ENCODE measurements around the gene AGAP3.

Gene AGAP3

DNA sequence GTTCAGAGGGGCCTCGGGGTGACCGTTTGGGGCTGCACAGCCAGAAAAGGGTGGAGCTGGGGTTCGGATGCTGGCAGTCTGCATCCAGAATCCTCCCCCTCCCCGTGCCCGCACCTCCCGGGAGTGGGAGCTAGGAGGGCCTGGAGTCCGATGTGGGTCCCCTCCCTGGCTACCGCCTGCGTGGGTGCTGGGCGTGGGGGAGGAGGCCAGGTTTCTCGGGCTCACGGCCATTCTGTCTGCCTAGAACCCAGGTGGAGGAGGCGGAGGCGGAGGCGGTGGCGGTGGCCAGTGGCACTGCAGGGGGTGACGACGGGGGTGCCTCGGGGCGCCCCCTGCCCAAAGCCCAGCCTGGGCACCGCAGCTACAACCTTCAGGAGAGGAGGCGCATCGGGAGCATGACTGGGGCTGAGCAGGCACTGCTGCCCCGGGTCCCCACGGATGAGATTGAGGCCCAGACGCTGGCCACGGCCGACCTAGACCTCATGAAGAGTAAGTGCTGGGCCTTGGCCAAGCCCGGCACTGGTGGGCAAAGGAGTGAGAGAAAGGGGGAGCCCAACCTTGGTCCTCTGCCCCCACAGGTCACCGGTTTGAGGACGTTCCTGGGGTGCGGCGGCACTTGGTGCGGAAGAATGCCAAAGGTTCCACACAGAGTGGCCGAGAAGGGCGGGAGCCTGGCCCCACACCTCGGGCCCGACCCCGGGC, 19.9 kb upstream of the AGAP3 start:
- WGBS, result 95% methylated on average over 39 of the region's 39 CpGs
- Histone ChIP-seq H3K9ac (ENCODE audit: low read depth, low read length) (no peak overlapping the region), H3K27me3 (ENCODE audit: insufficient read depth, low read length) (no peaks in the 10 kb centered on the region), H3K4me1 (ENCODE audit: insufficient read depth, low read length) (peaks cover 10% of the 10 kb centered on the region), H3K27ac (ENCODE audit: low read depth, low read length) (no peak overlapping the region), H3K4me3 (ENCODE audit: low read length) (no peak overlapping the region), H3K36me3 (ENCODE audit: insufficient read depth, low read length) (peaks cover 66% of the 10 kb centered on the region), H3K9me3 (ENCODE audit: insufficient read depth, low read depth, low read length) (no peaks in the 10 kb centered on the region)

GRCh38 chr7:151068069-151068773, 18.1 kb upstream of the AGAP3 start:
- Histone ChIP-seq H3K4me3 (ENCODE audit: low read length) (no peak overlapping the region), H3K4me1 (ENCODE audit: insufficient read depth, low read length) (no peaks in the 10 kb centered on the region), H3K9me3 (ENCODE audit: insufficient read depth, low read depth, low read length) (no peaks in the 10 kb centered on the region), H3K27ac (ENCODE audit: low read depth, low read length) (peak overlapping the region; percentile 65; the same call in 1 of the 2 replicates), H3K27me3 (ENCODE audit: insufficient read depth, low read length) (no peaks in the 10 kb centered on the region), H3K36me3 (ENCODE audit: insufficient read depth, low read length) (peaks cover 81% of the 10 kb centered on the region), H3K9ac (ENCODE audit: low read depth, low read length) (no peak overlapping the region)
- WGBS, result 79% methylated on average over 12 of the region's 12 CpGs

DNA sequence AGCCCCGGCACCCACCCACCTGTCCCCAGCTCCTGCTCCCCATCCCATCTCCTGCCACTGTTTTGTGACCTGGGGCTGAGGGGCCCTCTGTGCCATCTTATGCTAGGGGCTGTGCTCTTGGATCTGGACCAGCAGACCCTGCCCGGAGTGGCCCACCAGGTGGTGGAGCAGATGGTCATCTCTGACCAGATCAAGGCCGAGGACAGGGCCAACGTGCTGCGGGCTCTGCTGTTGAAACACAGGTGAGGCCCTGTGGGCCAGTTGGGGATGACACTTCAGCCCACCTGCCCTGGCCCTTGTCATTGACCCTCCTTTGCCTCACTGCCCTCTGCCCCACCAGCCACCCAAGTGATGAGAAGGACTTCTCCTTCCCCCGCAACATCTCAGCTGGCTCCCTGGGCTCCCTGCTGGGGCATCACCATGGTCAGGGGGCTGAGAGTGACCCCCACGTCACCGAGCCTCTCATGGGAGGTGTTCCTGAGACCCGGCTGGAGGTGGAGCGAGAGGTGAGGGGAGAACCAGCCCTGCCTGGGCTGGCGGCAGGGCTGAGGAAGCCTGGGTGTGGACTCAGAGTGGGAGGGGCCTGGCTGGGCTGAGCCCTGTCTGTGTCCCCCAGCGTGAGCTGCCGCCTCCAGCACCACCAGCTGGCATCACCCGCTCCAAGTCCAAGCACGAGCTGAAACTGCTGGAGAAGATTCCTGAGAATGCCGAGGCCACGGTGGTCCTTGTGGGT, 16.3 kb upstream of the AGAP3 start:
- no peak overlapping the region for H3K27ac ChIP-seq (ENCODE audit: low read depth, low read length)

DNA sequence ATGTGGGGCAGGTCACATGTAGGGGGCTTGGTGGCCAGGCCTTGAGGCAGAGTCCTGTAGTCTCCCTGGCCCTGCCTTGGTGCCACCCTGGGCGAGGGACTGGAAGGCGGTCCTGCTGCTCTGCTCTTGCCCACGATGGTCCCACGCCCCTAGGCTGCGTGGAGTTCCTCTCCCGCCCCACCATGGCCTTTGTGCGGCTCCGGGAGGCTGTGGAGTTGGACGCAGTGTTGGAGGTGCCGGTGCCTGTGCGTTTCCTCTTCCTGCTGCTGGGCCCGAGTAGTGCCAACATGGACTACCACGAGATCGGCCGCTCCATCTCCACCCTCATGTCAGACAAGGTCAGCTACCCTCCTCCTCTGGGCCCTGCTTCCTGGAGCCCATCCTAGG, 15.7 kb upstream of the AGAP3 start:
- Histone ChIP-seq H3K36me3 (ENCODE audit: insufficient read depth, low read length) (peaks cover 92% of the 10 kb centered on the region), H3K27me3 (ENCODE audit: insufficient read depth, low read length) (no peaks in the 10 kb centered on the region), H3K4me3 (ENCODE audit: low read length) (no peak overlapping the region), H3K9me3 (ENCODE audit: insufficient read depth, low read depth, low read length) (no peaks in the 10 kb centered on the region), H3K27ac (ENCODE audit: low read depth, low read length) (no peak overlapping the region), H3K9ac (ENCODE audit: low read depth, low read length) (no peak overlapping the region), H3K4me1 (ENCODE audit: insufficient read depth, low read length) (no peaks in the 10 kb centered on the region)
- WGBS, result 96% methylated on average over 15 of the region's 15 CpGs

More for the DNA sequence above, 16.3 kb upstream of the AGAP3 start:
- 95% methylated on average over 17 of the region's 17 CpGs for WGBS
- H3K9ac ChIP-seq (ENCODE audit: low read depth, low read length), result no peak overlapping the region
- no peaks in the 10 kb centered on the region for H3K4me1 ChIP-seq (ENCODE audit: insufficient read depth, low read length)
- H3K36me3 ChIP-seq (ENCODE audit: insufficient read depth, low read length), result peaks cover 92% of the 10 kb centered on the region
- no peaks in the 10 kb centered on the region for H3K9me3 ChIP-seq (ENCODE audit: insufficient read depth, low read depth, low read length)
- H3K4me3 ChIP-seq (ENCODE audit: low read length), result no peak overlapping the region
- H3K27me3 ChIP-seq (ENCODE audit: insufficient read depth, low read length), result no peaks in the 10 kb centered on the region

- H3K36me3 ChIP-seq (ENCODE audit: insufficient read depth, low read length), result peaks cover 92% of the 10 kb centered on the region
- H3K4me1 ChIP-seq (ENCODE audit: insufficient read depth, low read length), result peaks cover 3% of the 10 kb centered on the region; the same call in 1 of the 2 replicates
- 94% methylated on average over 39 of the region's 39 CpGs for WGBS
- no peaks in the 10 kb centered on the region for H3K27me3 ChIP-seq (ENCODE audit: insufficient read depth, low read length)
- H3K4me3 ChIP-seq (ENCODE audit: low read length), result no peak overlapping the region
- no peaks in the 10 kb centered on the region for H3K9me3 ChIP-seq (ENCODE audit: insufficient read depth, low read depth, low read length)
- no peak overlapping the region for H3K27ac ChIP-seq (ENCODE audit: low read depth, low read length)
- H3K9ac ChIP-seq (ENCODE audit: low read depth, low read length), result no peak overlapping the region
Measured at GRCh38 chr7:151071032-151071866, 15.0 kb upstream of the AGAP3 start.

- no peaks in the 10 kb centered on the region for H3K9me3 ChIP-seq (ENCODE audit: insufficient read depth, low read depth, low read length)
- H3K27me3 ChIP-seq (ENCODE audit: insufficient read depth, low read length), result no peaks in the 10 kb centered on the region
- H3K27ac ChIP-seq (ENCODE audit: low read depth, low read length), result no peak overlapping the region
- H3K4me1 ChIP-seq (ENCODE audit: insufficient read depth, low read length), result peaks cover 7% of the 10 kb centered on the region
- H3K36me3 ChIP-seq (ENCODE audit: insufficient read depth, low read length), result peaks cover 68% of the 10 kb centered on the region
- H3K9ac ChIP-seq (ENCODE audit: low read depth, low read length), result no peak overlapping the region
- 94% methylated on average over 17 of the region's 17 CpGs for whole genome bisulfite sequencing
- no peak overlapping the region for H3K4me3 ChIP-seq (ENCODE audit: low read length)
Measured at GRCh38 chr7:151073990-151074389, 12.3 kb upstream of the AGAP3 start.

GRCh38 chr7:151074817-151075661, 11.2 kb upstream of the AGAP3 start:
- Histone ChIP-seq H3K4me3 (ENCODE audit: low read length) (no peak overlapping the region), H3K4me1 (ENCODE audit: insufficient read depth, low read length) (peaks cover 16% of the 10 kb centered on the region), H3K27me3 (ENCODE audit: insufficient read depth, low read length) (no peaks in the 10 kb centered on the region), H3K9ac (ENCODE audit: low read depth, low read length) (no peak overlapping the region), H3K9me3 (ENCODE audit: insufficient read depth, low read depth, low read length) (no peaks in the 10 kb centered on the region), H3K27ac (ENCODE audit: low read depth, low read length) (no peak overlapping the region), H3K36me3 (ENCODE audit: insufficient read depth, low read length) (peaks cover 57% of the 10 kb centered on the region)
- 96% methylated on average over 26 of the region's 26 CpGs for WGBS

GRCh38 chr7:151075662-151075971, 10.7 kb upstream of the AGAP3 start:
- H3K36me3 ChIP-seq (ENCODE audit: insufficient read depth, low read length), result peaks cover 51% of the 10 kb centered on the region

GRCh38 chr7:151075978-151076426, 10.3 kb upstream of the AGAP3 start:
- Histone ChIP-seq H3K4me3 (ENCODE audit: low read length) (no peak overlapping the region), H3K9me3 (ENCODE audit: insufficient read depth, low read depth, low read length) (no peaks in the 10 kb centered on the region), H3K27ac (ENCODE audit: low read depth, low read length) (no peak overlapping the region), H3K9ac (ENCODE audit: low read depth, low read length) (no peak overlapping the region), H3K27me3 (ENCODE audit: insufficient read depth, low read length) (no peaks in the 10 kb centered on the region), H3K4me1 (ENCODE audit: insufficient read depth, low read length) (peaks cover 16% of the 10 kb centered on the region), H3K36me3 (ENCODE audit: insufficient read depth, low read length) (peaks cover 48% of the 10 kb centered on the region)
- WGBS, result 76% methylated on average over 18 of the region's 22 CpGs

More at GRCh38 chr7:151075662-151075971, 10.7 kb upstream of the AGAP3 start:
- H3K4me1 ChIP-seq (ENCODE audit: insufficient read depth, low read length), result peaks cover 16% of the 10 kb centered on the region
- no peak overlapping the region for H3K9ac ChIP-seq (ENCODE audit: low read depth, low read length)
- no peaks in the 10 kb centered on the region for H3K9me3 ChIP-seq (ENCODE audit: insufficient read depth, low read depth, low read length)
- H3K27ac ChIP-seq (ENCODE audit: low read depth, low read length), result no peak overlapping the region
- no peak overlapping the region for H3K4me3 ChIP-seq (ENCODE audit: low read length)
- 91% methylated on average over 7 of the region's 7 CpGs for WGBS
- H3K27me3 ChIP-seq (ENCODE audit: insufficient read depth, low read length), result no peaks in the 10 kb centered on the region

All from HUES64 (cell line).